SK-N-SH (cell line): ENCODE measurements around the gene ZFAND4. TPM values are rescaled to one million over a fixed set of nuclear protein-coding genes. Genes with fewer than 3 reads are reported as not detected.

Experiments used
- CTCF ChIA-PET: fragments of 300-600, 350-600 bp; formaldehyde crosslinking; extraction: SDS; loops from one replicate; lab custom pipeline; 2021; lab: Yijun Ruan, JAX
- POLR2A ChIA-PET: fragments of 350-600 bp; sonication (Branson Sonifier 250); formaldehyde crosslinking; extraction: SDS; loops from one replicate; lab custom pipeline; 2020; ENCODE audit warnings: antibody characterized with exemption, inconsistent platforms; lab: Yijun Ruan, JAX
- DNase-seq: peaks from one replicate; pipeline ENCODE4 v3.0.0; 2012
- H2AFZ ChIP-seq: fragments of 200-600 bp; sonication (generic); 2 replicates; pipeline ENCODE4 v1.8.1; 2016; ENCODE audit warnings: antibody characterized with exemption, mild to moderate bottlenecking, low read depth
- H3F3A ChIP-seq: fragments of 200-600 bp; sonication (generic); replicated peaks from 2 replicates; pipeline ENCODE3; 2016; ENCODE audit warnings: antibody characterized with exemption, mild to moderate bottlenecking; ENCODE audit not compliant: insufficient read depth
- H3K27ac ChIP-seq, 2 experiments: fragments of 200-500 bp in 1 of 2; fragments of 200-600 bp in 1 of 2; sonication (Bioruptor generic) in 1 of 2; sonication (generic), shearing (Covaris generic) in 1 of 2; 2 replicates each; pipeline versions ENCODE4 v1.5.1 to v1.6.1; 2014 to 2016; ENCODE audit warnings: low read depth in 2 of 2, inconsistent platforms in 1 of 2, low read length in 1 of 2, mild to moderate bottlenecking in 1 of 2, mixed read lengths in 1 of 2
- H3K27me3 ChIP-seq: fragments of 200-600 bp; sonication (generic), shearing (Covaris generic); 2 replicates; pipeline ENCODE4 v1.6.1; 2016; ENCODE audit warnings: mixed run types; ENCODE audit not compliant: insufficient read depth
- H3K36me3 ChIP-seq, 2 experiments: fragments of 200-500 bp in 1 of 2; fragments of 200-600 bp in 1 of 2; sonication (Bioruptor generic) in 1 of 2; sonication (generic) in 1 of 2; replicated peaks in 1 of 2; 2 replicates each; pipeline versions ENCODE3 to v1.5.1; 2014 to 2016; ENCODE audit warnings: low read length in 1 of 2, mild to moderate bottlenecking in 1 of 2; ENCODE audit not compliant: insufficient read depth in 2 of 2, control insufficient read depth in 1 of 2
- H3K4me1 ChIP-seq, 2 experiments: fragments of 200-500 bp in 1 of 2; fragments of 200-600 bp in 1 of 2; sonication (Bioruptor generic) in 1 of 2; sonication (generic), shearing (Covaris generic) in 1 of 2; 2 replicates each; pipeline versions ENCODE4 v1.5.1 to v1.6.1; 2014 to 2016; ENCODE audit warnings: low read depth in 1 of 2, low read length in 1 of 2, mixed run types in 1 of 2; ENCODE audit not compliant: insufficient read depth in 2 of 2, control insufficient read depth in 1 of 2
- H3K4me2 ChIP-seq: fragments of 200-600 bp; sonication (generic), shearing (Covaris generic); 2 replicates; pipeline ENCODE4 v1.6.1; 2017; ENCODE audit warnings: mixed run types
- H3K4me3 ChIP-seq, 2 experiments: fragments of 200-500 bp in 1 of 2; fragments of 200-600 bp in 1 of 2; sonication (Bioruptor generic) in 1 of 2; sonication (generic), shearing (Covaris generic) in 1 of 2; 2 replicates each; pipeline versions ENCODE4 v1.5.1 to v1.8.1; 2014 to 2016; ENCODE audit warnings: low read depth in 2 of 2, inconsistent platforms in 1 of 2, low read length in 1 of 2, mild to moderate bottlenecking in 1 of 2, mixed read lengths in 1 of 2, moderate library complexity in 1 of 2
- H3K79me2 ChIP-seq: fragments of 200-600 bp; sonication (generic); 2 replicates; pipeline ENCODE4 v1.8.1; 2017; ENCODE audit warnings: mild to moderate bottlenecking; ENCODE audit not compliant: insufficient read depth
- H3K9ac ChIP-seq: fragments of 200-600 bp; sonication (generic); 2 replicates; pipeline ENCODE4 v1.6.1; 2017; ENCODE audit warnings: mixed run types
- H3K9me2 ChIP-seq: fragments of 200-600 bp; sonication (generic); 2 replicates; pipeline ENCODE4 v1.6.1; 2017; ENCODE audit warnings: mixed run types
- H3K9me3 ChIP-seq: fragments of 200-600 bp; sonication (generic); 2 replicates; pipeline ENCODE4 v1.6.1; 2017; ENCODE audit warnings: mixed run types, mild to moderate bottlenecking, moderate library complexity
- H4K20me1 ChIP-seq: fragments of 200-600 bp; sonication (generic); 2 replicates; pipeline ENCODE4 v1.6.1; 2017; ENCODE audit warnings: mild to moderate bottlenecking, mixed run types; ENCODE audit not compliant: insufficient read depth
- EP300 ChIP-seq, 2 experiments: IDR thresholded peaks; 2 replicates each; pipeline versions ENCODE4 v1.4.0 to v1.6.1; 2012; ENCODE audit warnings: borderline replicate concordance in 1 of 2, low read depth in 1 of 2, low read length in 1 of 2
- FOSL2 ChIP-seq: IDR thresholded peaks from 2 replicates; pipeline ENCODE4 v1.4.0; 2012; ENCODE audit warnings: low read depth, mild to moderate bottlenecking, moderate library complexity, borderline replicate concordance
- FOXJ3 ChIP-seq: sonication (generic); formaldehyde crosslinking; IDR thresholded peaks from 2 replicates; pipeline ENCODE4 v1.5.1; 2020; ENCODE audit warnings: mild to moderate bottlenecking, missing genetic modification reagents
- FOXM1 ChIP-seq: IDR thresholded peaks from 2 replicates; pipeline ENCODE4 v1.4.0; 2012; ENCODE audit warnings: low read depth, mild to moderate bottlenecking
- GABPA ChIP-seq: IDR thresholded peaks from 2 replicates; pipeline ENCODE4 v1.4.0; 2012; ENCODE audit warnings: low read depth, mild to moderate bottlenecking
- JUND ChIP-seq: IDR thresholded peaks from 2 replicates; pipeline ENCODE4 v1.4.0; 2012
- MEF2A ChIP-seq: IDR thresholded peaks from 2 replicates; pipeline ENCODE4 v1.4.0; 2012; ENCODE audit warnings: low read depth, borderline replicate concordance
- MXI1 ChIP-seq: IDR thresholded peaks from 2 replicates; pipeline ENCODE4 v1.6.1; 2012; ENCODE audit warnings: mild to moderate bottlenecking, low read depth, low read length, improper control_type of control experiment
- POLR2AphosphoS5 ChIP-seq: IDR thresholded peaks from 2 replicates; pipeline ENCODE4 v1.6.1; 2012; ENCODE audit warnings: low read depth, low read length
- RCOR1 ChIP-seq: fragments of 150-350 bp; IDR thresholded peaks from 2 replicates; pipeline ENCODE4 v1.6.1; 2017; ENCODE audit warnings: antibody characterized with exemption, low read length
- RFX5 ChIP-seq: IDR thresholded peaks from 2 replicates; pipeline ENCODE4 v1.6.1; 2012; ENCODE audit warnings: mild to moderate bottlenecking, improper control_type of control experiment, low read length
- TAF1 ChIP-seq: IDR thresholded peaks from 2 replicates; pipeline ENCODE4 v1.6.1; 2012; ENCODE audit warnings: low read depth, mild to moderate bottlenecking, low read length, moderate library complexity, borderline replicate concordance
- TEAD4 ChIP-seq: IDR thresholded peaks from 2 replicates; pipeline ENCODE4 v1.4.0; 2012; ENCODE audit warnings: mild to moderate bottlenecking, borderline replicate concordance; ENCODE audit not compliant: insufficient read depth
- YY1 ChIP-seq: IDR thresholded peaks from 2 replicates; pipeline ENCODE4 v1.4.0; 2012; ENCODE audit warnings: low read depth, mild to moderate bottlenecking
- whole genome bisulfite sequencing: methylation state at CpG from one replicate; pipeline ENCODE4 v1.1.6; 2017; ENCODE audit warnings: low lambda C conversion rate; 5-methylcytosine and 5-hydroxymethylcytosine counted together
- polyA plus RNA-seq, 3 experiments: library from polyadenylated mRNA; depleted of rRNA; stranded (reverse); fragments of >200 nt; gene quantifications; 2 replicates each; pipeline ENCODE4 v1.2.3, GENCODE V29; 2012
- TF ChIP-seq, protein P1 (sequence below): IDR thresholded peaks from 2 replicates; pipeline ENCODE4 v1.6.1; 2012; ENCODE audit warnings: mild to moderate bottlenecking, low read depth, low read length, moderate library complexity
- TF ChIP-seq, protein P2 (sequence below): IDR thresholded peaks from 2 replicates; pipeline ENCODE4 v1.4.0; 2012; ENCODE audit warnings: low read depth, borderline replicate concordance
- TF ChIP-seq, protein P3 (sequence below): IDR thresholded peaks from 2 replicates; pipeline ENCODE4 v1.4.0; 2012; ENCODE audit warnings: low read depth, borderline replicate concordance

The ZFAND4 gene
- polyA plus RNA-seq, 1 of the 3 experiments (the other 2 are of a cell fraction), result 2.0 TPM

DNA sequence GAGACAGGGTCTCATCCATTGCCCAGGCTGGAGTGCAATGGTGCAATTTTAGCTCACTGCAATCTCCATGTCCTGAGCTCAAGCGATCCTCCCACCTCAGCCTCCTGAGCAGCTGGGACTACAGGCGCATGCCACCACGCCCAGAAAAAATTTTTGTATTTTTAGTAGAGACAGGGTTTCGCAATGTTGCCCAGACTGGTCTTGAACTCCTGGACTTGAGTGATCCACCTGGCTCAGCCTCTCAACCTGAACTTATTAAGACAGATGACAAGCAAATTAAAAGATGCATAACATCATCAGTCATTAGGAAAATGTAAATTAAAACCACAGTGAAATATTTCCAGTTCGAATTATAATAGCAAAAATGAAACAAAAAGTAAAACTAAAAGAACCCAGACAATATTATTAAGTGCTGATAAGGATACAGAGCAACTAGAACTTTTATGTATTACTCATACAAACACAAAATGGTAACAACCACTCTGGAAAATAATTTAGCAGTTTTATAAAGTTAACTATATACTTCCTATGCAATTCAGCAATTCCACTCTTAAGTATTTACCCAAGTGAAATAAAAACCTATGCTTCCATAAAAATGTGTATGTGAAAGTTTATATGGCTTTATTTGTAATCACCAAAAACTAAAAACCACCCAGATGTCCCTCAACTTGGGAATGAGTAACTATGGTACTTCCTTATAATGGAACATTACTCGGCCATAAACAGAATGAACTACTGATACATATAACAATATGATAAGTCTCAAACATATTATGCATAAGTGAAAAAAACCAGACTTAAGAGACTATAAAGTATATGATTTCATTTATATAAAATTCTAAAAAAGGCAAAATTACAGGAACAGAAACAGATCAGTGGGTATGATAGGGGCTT is 15.3 kb downstream of the ZFAND4 start:
- H3K9me2 ChIP-seq, result no peaks in the 10 kb centered on the region
- no peak overlapping the region for H3K4me2 ChIP-seq
- H3K4me3 ChIP-seq, result no peak overlapping the region
- no peaks in the 10 kb centered on the region for H3K4me1 ChIP-seq
- 0 out of 2 replicates have a peak, but pooled peaks cover 6% of the 10 kb centered on the region for H3K9me3 ChIP-seq
- POLR2A ChIA-PET, result no interaction called here
- H3K27ac ChIP-seq, result no peak overlapping the region
- no peak overlapping the region for H3K9ac ChIP-seq
- TF ChIP-seq, protein P1, sequence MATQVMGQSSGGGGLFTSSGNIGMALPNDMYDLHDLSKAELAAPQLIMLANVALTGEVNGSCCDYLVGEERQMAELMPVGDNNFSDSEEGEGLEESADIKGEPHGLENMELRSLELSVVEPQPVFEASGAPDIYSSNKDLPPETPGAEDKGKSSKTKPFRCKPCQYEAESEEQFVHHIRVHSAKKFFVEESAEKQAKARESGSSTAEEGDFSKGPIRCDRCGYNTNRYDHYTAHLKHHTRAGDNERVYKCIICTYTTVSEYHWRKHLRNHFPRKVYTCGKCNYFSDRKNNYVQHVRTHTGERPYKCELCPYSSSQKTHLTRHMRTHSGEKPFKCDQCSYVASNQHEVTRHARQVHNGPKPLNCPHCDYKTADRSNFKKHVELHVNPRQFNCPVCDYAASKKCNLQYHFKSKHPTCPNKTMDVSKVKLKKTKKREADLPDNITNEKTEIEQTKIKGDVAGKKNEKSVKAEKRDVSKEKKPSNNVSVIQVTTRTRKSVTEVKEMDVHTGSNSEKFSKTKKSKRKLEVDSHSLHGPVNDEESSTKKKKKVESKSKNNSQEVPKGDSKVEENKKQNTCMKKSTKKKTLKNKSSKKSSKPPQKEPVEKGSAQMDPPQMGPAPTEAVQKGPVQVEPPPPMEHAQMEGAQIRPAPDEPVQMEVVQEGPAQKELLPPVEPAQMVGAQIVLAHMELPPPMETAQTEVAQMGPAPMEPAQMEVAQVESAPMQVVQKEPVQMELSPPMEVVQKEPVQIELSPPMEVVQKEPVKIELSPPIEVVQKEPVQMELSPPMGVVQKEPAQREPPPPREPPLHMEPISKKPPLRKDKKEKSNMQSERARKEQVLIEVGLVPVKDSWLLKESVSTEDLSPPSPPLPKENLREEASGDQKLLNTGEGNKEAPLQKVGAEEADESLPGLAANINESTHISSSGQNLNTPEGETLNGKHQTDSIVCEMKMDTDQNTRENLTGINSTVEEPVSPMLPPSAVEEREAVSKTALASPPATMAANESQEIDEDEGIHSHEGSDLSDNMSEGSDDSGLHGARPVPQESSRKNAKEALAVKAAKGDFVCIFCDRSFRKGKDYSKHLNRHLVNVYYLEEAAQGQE, result no peak
- TF ChIP-seq MEF2A (no peak), TEAD4 (no peak), FOXJ3 (CRISPR knock-in tag) (no peak), EP300 (IDR thresholded peaks at IDR 0.05; ENCODE audit: borderline replicate concordance in 1 of 2, low read depth in 1 of 2, low read length in 1 of 2) (no peak)
- TF ChIP-seq, protein P2, sequence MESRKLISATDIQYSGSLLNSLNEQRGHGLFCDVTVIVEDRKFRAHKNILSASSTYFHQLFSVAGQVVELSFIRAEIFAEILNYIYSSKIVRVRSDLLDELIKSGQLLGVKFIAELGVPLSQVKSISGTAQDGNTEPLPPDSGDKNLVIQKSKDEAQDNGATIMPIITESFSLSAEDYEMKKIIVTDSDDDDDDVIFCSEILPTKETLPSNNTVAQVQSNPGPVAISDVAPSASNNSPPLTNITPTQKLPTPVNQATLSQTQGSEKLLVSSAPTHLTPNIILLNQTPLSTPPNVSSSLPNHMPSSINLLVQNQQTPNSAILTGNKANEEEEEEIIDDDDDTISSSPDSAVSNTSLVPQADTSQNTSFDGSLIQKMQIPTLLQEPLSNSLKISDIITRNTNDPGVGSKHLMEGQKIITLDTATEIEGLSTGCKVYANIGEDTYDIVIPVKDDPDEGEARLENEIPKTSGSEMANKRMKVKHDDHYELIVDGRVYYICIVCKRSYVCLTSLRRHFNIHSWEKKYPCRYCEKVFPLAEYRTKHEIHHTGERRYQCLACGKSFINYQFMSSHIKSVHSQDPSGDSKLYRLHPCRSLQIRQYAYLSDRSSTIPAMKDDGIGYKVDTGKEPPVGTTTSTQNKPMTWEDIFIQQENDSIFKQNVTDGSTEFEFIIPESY, result no peak
- CTCF ChIA-PET, result interaction anchor here (0.9 kb wide), 1 partner anchor 12 kb away, joined by 3 read pairs; no protein-coding TSS in a partner anchor
- H3K36me3 ChIP-seq, result no peaks in the 10 kb centered on the region
- no peaks in the 10 kb centered on the region for H3K27me3 ChIP-seq
- DNase-seq, result no peak
- 91% methylated on average over 6 of the region's 6 CpGs for WGBS
- H2AFZ ChIP-seq, result no peak overlapping the region
- H4K20me1 ChIP-seq, result no peaks in the 10 kb centered on the region
- peaks cover 4% of the 10 kb centered on the region for H3F3A ChIP-seq
- peaks cover 4% of the 10 kb centered on the region; the same call in 1 of the 2 replicates for H3K79me2 ChIP-seq

DNA sequence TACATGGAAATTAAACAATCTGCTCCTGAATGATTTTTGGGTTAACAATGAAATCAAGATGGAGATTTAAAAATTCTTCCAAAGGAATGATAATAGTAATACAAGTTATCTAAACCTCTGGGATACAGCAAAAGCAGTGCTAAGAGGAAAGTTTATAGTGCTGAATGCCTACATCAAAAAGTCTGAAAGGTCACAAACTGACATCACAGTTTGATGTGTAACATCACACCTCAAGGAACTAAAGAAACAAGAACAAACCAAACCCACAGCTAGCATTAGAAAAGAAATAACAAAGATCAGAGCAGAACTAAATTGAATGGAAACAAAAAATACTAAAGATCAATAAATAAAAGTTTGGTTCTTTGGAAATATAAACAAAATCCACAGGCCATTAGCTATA is 17.4 kb downstream of the ZFAND4 start:
- CTCF ChIA-PET, result no interaction called here
- Histone ChIP-seq H3K79me2 (peaks cover 4% of the 10 kb centered on the region; the same call in 1 of the 2 replicates), H3K4me1 (no peaks in the 10 kb centered on the region), H3K9me3 (0 out of 2 replicates have a peak, but pooled peaks cover under 1% of the 10 kb centered on the region), H3K36me3 (no peaks in the 10 kb centered on the region), H3F3A (no peaks in the 10 kb centered on the region), H2AFZ (no peak overlapping the region), H3K4me2 (no peak overlapping the region), H3K4me3 (no peak overlapping the region), H4K20me1 (no peaks in the 10 kb centered on the region), H3K9ac (no peak overlapping the region), H3K27me3 (no peaks in the 10 kb centered on the region), H3K27ac (no peak overlapping the region), H3K9me2 (no peaks in the 10 kb centered on the region)
- POLR2A ChIA-PET, result no interaction called here
- no peak for DNase-seq
- TF ChIP-seq JUND, result no peak
- no peak for TF ChIP-seq MEF2A
- no peak for TF ChIP-seq MXI1
- TF ChIP-seq TAF1, result no peak
- TF ChIP-seq FOXM1, result no peak
- TF ChIP-seq, protein P3, sequence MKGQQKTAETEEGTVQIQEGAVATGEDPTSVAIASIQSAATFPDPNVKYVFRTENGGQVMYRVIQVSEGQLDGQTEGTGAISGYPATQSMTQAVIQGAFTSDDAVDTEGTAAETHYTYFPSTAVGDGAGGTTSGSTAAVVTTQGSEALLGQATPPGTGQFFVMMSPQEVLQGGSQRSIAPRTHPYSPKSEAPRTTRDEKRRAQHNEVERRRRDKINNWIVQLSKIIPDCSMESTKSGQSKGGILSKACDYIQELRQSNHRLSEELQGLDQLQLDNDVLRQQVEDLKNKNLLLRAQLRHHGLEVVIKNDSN, result no peak
- TF ChIP-seq GABPA, result no peak
- TF ChIP-seq YY1, result no peak
- TF ChIP-seq FOSL2, result no peak
- TF ChIP-seq RFX5, result no peak
- TF ChIP-seq RCOR1, result no peak
- no peak for TF ChIP-seq POLR2AphosphoS5
